ENCODE data around the gene NDUFV3. TPM values are rescaled to one million over a fixed set of nuclear protein-coding genes. Genes with fewer than 3 reads are reported as not detected.
"Not testable (repeated sequence)": the region's sequence is repeated elsewhere in the genome, so short reads cannot be mapped to it uniquely, and the experiment has no call there.

Gene NDUFV3
- total RNA-seq (2012; rRNA removed), result 57.7 and 61.6 TPM in 2 replicates

- Histone ChIP-seq H3K9me3 (replicated peaks; ENCODE audit: low read length) (no peaks in the 10 kb centered on the region), H3K4me1 (ENCODE audit: control insufficient read depth, insufficient read depth, low read length) (peaks cover 7% of the 10 kb centered on the region), H3K36me3 (ENCODE audit: insufficient read depth, low read length) (peaks cover 10% of the 10 kb centered on the region), H3K27me3 (ENCODE audit: control insufficient read depth, insufficient read depth, low read length) (no peaks in the 10 kb centered on the region), H3K4me3 (ENCODE audit: low read length) (peak within 1 kb of the TSS; percentile 97), H3K4me2 (ENCODE audit: low read length) (peak within 1 kb of the TSS; percentile 85), H3K9ac (ENCODE audit: low read depth, low read length) (peak within 1 kb of the TSS; percentile 92)
These were observed at the start of gene NDUFV3 for GRCh38 chr21:42892931-42893755. Gene NDUFV3, plus strand, starts transcription at chr21:42893309. Its CDS starts 25 bp downstream, at chr21:42893334.

- Histone ChIP-seq H3K4me1 (ENCODE audit: control insufficient read depth, insufficient read depth, low read length) (peaks cover 11% of the 10 kb centered on the region), H3K4me2 (ENCODE audit: low read length) (no peak overlapping the region), H3K4me3 (ENCODE audit: low read length) (no peak overlapping the region), H3K9me3 (replicated peaks; ENCODE audit: low read length) (no peaks in the 10 kb centered on the region), H3K27me3 (ENCODE audit: control insufficient read depth, insufficient read depth, low read length) (no peaks in the 10 kb centered on the region), H3K36me3 (ENCODE audit: insufficient read depth, low read length) (peaks cover 65% of the 10 kb centered on the region), H3K9ac (ENCODE audit: low read depth, low read length) (no peak overlapping the region)
These were observed 48.5 kb upstream of the NDUFV3 start for GRCh38 chr21:42844411-42845113.

GRCh38 chr21:42845296-42845965 lies 47.7 kb upstream of the NDUFV3 start:
- Histone ChIP-seq H3K4me2 (ENCODE audit: low read length) (no peak overlapping the region), H3K4me1 (ENCODE audit: control insufficient read depth, insufficient read depth, low read length) (peaks cover 11% of the 10 kb centered on the region), H3K4me3 (ENCODE audit: low read length) (no peak overlapping the region), H3K9ac (ENCODE audit: low read depth, low read length) (no peak overlapping the region), H3K36me3 (ENCODE audit: insufficient read depth, low read length) (peaks cover 65% of the 10 kb centered on the region), H3K9me3 (replicated peaks; ENCODE audit: low read length) (no peaks in the 10 kb centered on the region), H3K27me3 (ENCODE audit: control insufficient read depth, insufficient read depth, low read length) (no peaks in the 10 kb centered on the region)

DNA sequence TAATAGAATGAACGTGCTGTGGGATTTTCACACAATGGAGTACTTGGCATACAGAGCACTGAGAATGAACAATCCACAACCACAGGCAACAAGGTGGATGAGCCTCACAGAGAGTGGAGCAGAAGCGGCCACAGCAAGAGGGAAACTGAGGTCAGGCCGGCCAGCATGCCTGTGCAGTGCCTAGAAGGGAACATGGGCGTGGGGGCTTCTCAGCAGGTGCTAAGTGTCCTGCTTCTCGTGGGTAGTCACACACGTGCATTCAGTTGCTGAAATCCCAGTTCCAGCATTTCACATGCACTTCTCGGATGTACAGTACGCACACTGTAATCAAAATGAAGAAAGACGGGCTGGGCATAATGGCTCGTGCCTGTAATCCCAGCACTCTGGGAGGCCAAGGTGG lies 46.9 kb upstream of the NDUFV3 start:
- Histone ChIP-seq H3K4me3 (ENCODE audit: low read length) (no peak overlapping the region), H3K9ac (ENCODE audit: low read depth, low read length) (no peak overlapping the region), H3K4me1 (ENCODE audit: control insufficient read depth, insufficient read depth, low read length) (peaks cover 11% of the 10 kb centered on the region), H3K4me2 (ENCODE audit: low read length) (no peak overlapping the region), H3K36me3 (ENCODE audit: insufficient read depth, low read length) (peaks cover 65% of the 10 kb centered on the region), H3K9me3 (replicated peaks; ENCODE audit: low read length) (no peaks in the 10 kb centered on the region), H3K27me3 (ENCODE audit: control insufficient read depth, insufficient read depth, low read length) (no peaks in the 10 kb centered on the region)

DNA sequence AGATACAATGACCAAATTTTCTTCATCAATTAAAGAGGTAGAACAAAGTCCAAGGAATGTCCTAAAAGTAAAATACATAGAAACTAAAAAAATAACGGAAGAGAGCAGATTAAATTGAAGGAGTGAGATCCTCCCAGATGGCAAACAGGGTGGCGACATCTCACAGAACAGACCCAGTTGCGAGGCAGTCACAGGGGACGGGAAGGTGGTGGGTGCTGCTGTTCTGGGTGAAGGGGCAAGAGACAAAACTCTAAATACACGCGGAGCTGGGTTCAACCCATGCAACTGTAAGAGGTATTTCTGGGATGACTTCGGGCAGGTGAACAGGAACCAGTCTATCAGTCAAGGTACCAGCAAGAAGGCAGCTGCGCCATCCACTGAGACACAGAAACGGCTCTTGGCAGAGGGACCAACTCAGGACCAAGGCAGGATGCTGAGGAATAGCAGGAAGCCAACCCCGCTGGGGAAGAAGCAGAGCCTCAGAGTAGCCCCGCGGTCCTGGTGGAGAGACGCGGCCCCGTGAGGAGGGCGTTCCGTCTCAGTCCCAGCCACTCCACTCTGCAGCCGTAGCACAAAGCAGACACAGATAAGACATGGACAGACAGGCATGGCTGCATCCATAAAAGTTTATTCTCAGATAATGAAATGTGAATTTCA lies 45.9 kb upstream of the NDUFV3 start:
- Histone ChIP-seq H3K27me3 (ENCODE audit: control insufficient read depth, insufficient read depth, low read length) (no peaks in the 10 kb centered on the region), H3K36me3 (ENCODE audit: insufficient read depth, low read length) (peaks cover 70% of the 10 kb centered on the region), H3K4me2 (ENCODE audit: low read length) (no peak overlapping the region), H3K9ac (ENCODE audit: low read depth, low read length) (no peak overlapping the region), H3K4me1 (ENCODE audit: control insufficient read depth, insufficient read depth, low read length) (peaks cover 11% of the 10 kb centered on the region), H3K9me3 (replicated peaks; ENCODE audit: low read length) (no peaks in the 10 kb centered on the region), H3K4me3 (ENCODE audit: low read length) (no peak overlapping the region)

DNA sequence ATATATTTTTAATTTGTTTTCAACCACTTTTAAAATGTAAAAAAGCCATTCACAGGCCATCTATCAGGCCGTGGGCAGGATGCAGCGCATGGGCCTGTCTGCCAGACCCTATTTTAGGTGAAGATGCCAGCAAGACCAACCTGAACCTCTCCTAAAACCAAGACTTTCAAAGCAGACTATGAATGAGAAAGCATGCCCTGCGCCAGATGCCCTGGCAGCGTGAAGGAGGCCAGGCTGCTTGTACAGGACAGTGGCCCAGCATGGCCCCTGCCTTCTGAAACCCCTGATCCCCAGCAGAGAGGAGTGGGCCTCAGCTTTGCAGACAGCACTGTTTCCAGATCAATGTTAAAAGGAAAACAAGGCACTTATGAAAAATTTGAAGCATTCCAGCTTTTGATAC lies 45.4 kb upstream of the NDUFV3 start:
- H3K9me3 ChIP-seq (replicated peaks; ENCODE audit: low read length), result no peaks in the 10 kb centered on the region
- no peaks in the 10 kb centered on the region for H3K27me3 ChIP-seq (ENCODE audit: control insufficient read depth, insufficient read depth, low read length)
- no peak overlapping the region for H3K4me3 ChIP-seq (ENCODE audit: low read length)
- no peak overlapping the region for H3K9ac ChIP-seq (ENCODE audit: low read depth, low read length)
- H3K36me3 ChIP-seq (ENCODE audit: insufficient read depth, low read length), result peaks cover 69% of the 10 kb centered on the region
- no peak overlapping the region for H3K4me2 ChIP-seq (ENCODE audit: low read length)
- peaks cover 11% of the 10 kb centered on the region for H3K4me1 ChIP-seq (ENCODE audit: control insufficient read depth, insufficient read depth, low read length)

GRCh38 chr21:42848144-42848931 lies 44.8 kb upstream of the NDUFV3 start:
- not testable (repeated sequence) for H3K9ac ChIP-seq (ENCODE audit: low read depth, low read length); H3K27me3 ChIP-seq (ENCODE audit: control insufficient read depth, insufficient read depth, low read length); H3K4me2 ChIP-seq (ENCODE audit: low read length); H3K9me3 ChIP-seq (replicated peaks; ENCODE audit: low read length); H3K4me3 ChIP-seq (ENCODE audit: low read length)
- peaks cover 11% of the 10 kb centered on the region for H3K4me1 ChIP-seq (ENCODE audit: control insufficient read depth, insufficient read depth, low read length)
- peaks cover 69% of the 10 kb centered on the region for H3K36me3 ChIP-seq (ENCODE audit: insufficient read depth, low read length)

- Histone ChIP-seq H3K9me3 (replicated peaks; ENCODE audit: low read length) (no peaks in the 10 kb centered on the region), H3K27me3 (ENCODE audit: control insufficient read depth, insufficient read depth, low read length) (no peaks in the 10 kb centered on the region), H3K4me1 (ENCODE audit: control insufficient read depth, insufficient read depth, low read length) (peaks cover 11% of the 10 kb centered on the region), H3K9ac (ENCODE audit: low read depth, low read length) (no peak overlapping the region), H3K4me3 (ENCODE audit: low read length) (no peak overlapping the region), H3K36me3 (ENCODE audit: insufficient read depth, low read length) (peaks cover 66% of the 10 kb centered on the region), H3K4me2 (ENCODE audit: low read length) (no peak overlapping the region)
These were observed 44.0 kb upstream of the NDUFV3 start for GRCh38 chr21:42848932-42849758.

- H3K27me3 ChIP-seq (ENCODE audit: control insufficient read depth, insufficient read depth, low read length), result no peaks in the 10 kb centered on the region
- no peak overlapping the region for H3K9ac ChIP-seq (ENCODE audit: low read depth, low read length)
- H3K4me2 ChIP-seq (ENCODE audit: low read length), result no peak overlapping the region
- peaks cover 7% of the 10 kb centered on the region for H3K4me1 ChIP-seq (ENCODE audit: control insufficient read depth, insufficient read depth, low read length)
- H3K4me3 ChIP-seq (ENCODE audit: low read length), result no peak overlapping the region
- H3K36me3 ChIP-seq (ENCODE audit: insufficient read depth, low read length), result peaks cover 67% of the 10 kb centered on the region
- no peaks in the 10 kb centered on the region for H3K9me3 ChIP-seq (replicated peaks; ENCODE audit: low read length)
These were observed 43.2 kb upstream of the NDUFV3 start for GRCh38 chr21:42849759-42850412.

DNA sequence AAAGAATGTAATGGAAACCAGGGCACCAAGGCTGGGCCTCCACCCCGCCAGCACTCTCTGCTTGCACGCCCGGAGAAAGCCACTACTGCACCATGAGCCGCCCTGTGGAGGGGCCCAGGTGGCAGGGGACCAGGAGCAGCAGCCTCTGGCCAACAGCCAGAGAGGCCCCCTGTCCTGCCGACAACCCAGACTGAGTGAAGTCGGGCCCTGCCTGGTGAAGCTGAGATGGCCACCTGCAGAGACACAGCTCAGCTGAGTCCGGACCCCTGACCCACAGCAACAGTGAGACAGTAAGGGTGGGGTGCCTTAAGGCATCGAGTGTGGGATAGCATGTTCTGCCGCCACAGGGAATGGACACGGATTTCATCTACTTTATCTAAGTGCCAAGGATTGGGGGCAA lies 42.6 kb upstream of the NDUFV3 start:
- H3K27me3 ChIP-seq (ENCODE audit: control insufficient read depth, insufficient read depth, low read length), result no peaks in the 10 kb centered on the region
- no peaks in the 10 kb centered on the region for H3K9me3 ChIP-seq (replicated peaks; ENCODE audit: low read length)
- H3K4me2 ChIP-seq (ENCODE audit: low read length), result no peak overlapping the region
- H3K4me1 ChIP-seq (ENCODE audit: control insufficient read depth, insufficient read depth, low read length), result peaks cover 2% of the 10 kb centered on the region
- no peak overlapping the region for H3K4me3 ChIP-seq (ENCODE audit: low read length)
- H3K9ac ChIP-seq (ENCODE audit: low read depth, low read length), result no peak overlapping the region
- peaks cover 66% of the 10 kb centered on the region for H3K36me3 ChIP-seq (ENCODE audit: insufficient read depth, low read length)
